GM20000 (cell line): Measurements from ENCODE around the gene DSG3.

Experiments used
- DNase-seq: peaks from one replicate; pipeline ENCODE4 v3.0.0; 2012; ENCODE audit warnings: low spot score
- CTCF ChIP-seq: IDR thresholded peaks from 2 replicates; pipeline ENCODE4 v1.5.1; 2012; ENCODE audit warnings: mild to moderate bottlenecking, control low read depth; ENCODE audit errors: extremely low read depth, missing control alignments

The DSG3 gene

GRCh38 chr18:31447530-31448191 lies at the start of gene DSG3:
TSS of gene DSG3 (plus strand) at chr18:31447741. CDS start at chr18:31447878, 137 bp downstream.
- TF ChIP-seq CTCF: no peak
- DNase-seq: no peak

GRCh38 chr18:31398191-31398590 lies 49.4 kb upstream of the DSG3 start:
- no peak for DNase-seq
- TF ChIP-seq CTCF: no peak

- DNase-seq: no peak
These were observed 48.1 kb upstream of the DSG3 start for GRCh38 chr18:31399306-31400032.

GRCh38 chr18:31401156-31402025 lies 46.1 kb upstream of the DSG3 start:
- no peak for TF ChIP-seq CTCF
- DNase-seq: no peak

More at GRCh38 chr18:31399306-31400032, 48.1 kb upstream of the DSG3 start:
- TF ChIP-seq CTCF: no peak

- TF ChIP-seq CTCF: no peak
- DNase-seq: no peak
These were observed 45.5 kb upstream of the DSG3 start for GRCh38 chr18:31402026-31402373.

GRCh38 chr18:31403409-31403808 lies 44.1 kb upstream of the DSG3 start:
- no peak for DNase-seq
- TF ChIP-seq CTCF: no peak

- DNase-seq: peak; percentile 14
- no peak for TF ChIP-seq CTCF
These were observed 39.9 kb upstream of the DSG3 start for GRCh38 chr18:31407649-31408048.
